Stimulated activated CD8-positive, alpha-beta memory T cell treated with anti-CD3 and anti-CD28 coated beads, Interleukin-4, amount 100 ng/mL, for 4 hours (primary cell): Measurements from ENCODE around the gene GRID1.

Experiments
- DNase-seq, 2 donors: peaks; one replicate each; pipeline ENCODE4 v3.0.0-alpha.2; 2020; ENCODE audit warnings: low read depth in 2 of 2, low spot score in 1 of 2

GRID1 gene

GRCh38 chr10:86070278-86070677 is 296.3 kb downstream of the GRID1 start:
- no peak for DNase-seq

GRCh38 chr10:86068231-86069054 is 298.2 kb downstream of the GRID1 start:
- no peak for DNase-seq

GRCh38 chr10:86067436-86068050 is 299.1 kb downstream of the GRID1 start:
- no peak for DNase-seq

- DNase-seq: no peak
These were observed 299.9 kb downstream of the GRID1 start for GRCh38 chr10:86066696-86067095.

GRCh38 chr10:86065711-86066251 is 300.8 kb downstream of the GRID1 start:
- DNase-seq: no peak

- no peak for DNase-seq
These were observed 301.5 kb downstream of the GRID1 start for GRCh38 chr10:86064931-86065662.

- no peak for DNase-seq
These were observed 302.4 kb downstream of the GRID1 start for GRCh38 chr10:86064219-86064618.

GRCh38 chr10:86063341-86063740 is 303.3 kb downstream of the GRID1 start:
- no peak for DNase-seq

- no peak for DNase-seq
These were observed 303.9 kb downstream of the GRID1 start for GRCh38 chr10:86062647-86063145.

GRCh38 chr10:86062198-86062550 is 304.4 kb downstream of the GRID1 start:
- no peak for DNase-seq

GRCh38 chr10:86061278-86062197 is 305.1 kb downstream of the GRID1 start:
- no peak for DNase-seq

- DNase-seq: no peak
These were observed 306.0 kb downstream of the GRID1 start for GRCh38 chr10:86060386-86061277.

- no peak for DNase-seq
These were observed 306.7 kb downstream of the GRID1 start for GRCh38 chr10:86059892-86060291.

GRCh38 chr10:86058964-86059363 is 307.6 kb downstream of the GRID1 start:
- DNase-seq: no peak

- DNase-seq: no peak
These were observed 308.9 kb downstream of the GRID1 start for GRCh38 chr10:86057708-86058107.

- DNase-seq: no peak
These were observed 309.9 kb downstream of the GRID1 start for GRCh38 chr10:86056672-86057071.

GRCh38 chr10:86055928-86056327 is 310.7 kb downstream of the GRID1 start:
- no peak for DNase-seq

- no peak for DNase-seq
These were observed 312.9 kb downstream of the GRID1 start for GRCh38 chr10:86053675-86054074.

GRCh38 chr10:86051586-86051985 is 315.0 kb downstream of the GRID1 start:
- DNase-seq: no peak

- no peak for DNase-seq
These were observed 317.2 kb downstream of the GRID1 start for GRCh38 chr10:86049442-86049841.
